ENCODE results near the gene SLC16A8.

- TF ChIP-seq POLR2AphosphoS5 (IDR thresholded peaks at IDR 0.05; ENCODE audit: low read depth) (no peak), CTCF (conservative IDR thresholded peaks at IDR 0.05; ENCODE audit: low read depth in 2 of 2) (no peak), REST (IDR thresholded peaks at IDR 0.05; ENCODE audit: unreplicated experiment) (no peak), EZH2phosphoT487 (IDR thresholded peaks at IDR 0.05; ENCODE audit: unreplicated experiment) (no peak), EZH2 (IDR thresholded peaks at IDR 0.05; ENCODE audit: low read depth, unreplicated experiment) (no peak), CREB1 (CRISPR knock-in tag; IDR thresholded peaks at IDR 0.05; ENCODE audit: low read depth) (no peak)
Observed at GRCh38 chr22:38038890-38039812, 44.8 kb downstream of the SLC16A8 start.
